Endothelial cell of umbilical vein (primary cell): ENCODE data around the gene STAC3. TPM values are rescaled to one million over a fixed set of nuclear protein-coding genes. Genes with fewer than 3 reads are reported as not detected.

Experiments
- BruUV-seq: library from RNA; stranded (reverse); fragments of 400-500 nt; replicated peaks from 2 replicates; lab custom pipeline; 2021; lab: Mats Ljungman, UMichigan
- CTCF ChIA-PET: fragments of 300-600, 350-600 bp; sonication (Branson Sonifier 250); formaldehyde crosslinking; loops from one replicate; lab custom pipeline; 2021; ENCODE audit warnings: antibody characterized with exemption, inconsistent platforms; lab: Charles Lee
- POLR2A ChIA-PET: fragments of 300-600, 350-600 bp; sonication (Branson Sonifier 250); formaldehyde crosslinking; loops from one replicate; lab custom pipeline; 2021; ENCODE audit warnings: antibody characterized with exemption, inconsistent platforms; lab: Charles Lee
- DNase-seq: peaks from one replicate; pipeline ENCODE4 v3.0.0-alpha.2; 2011; ENCODE audit warnings: low read depth, low spot score
- FAIRE-seq: peaks from 2 replicates; lab custom pipeline; 2011; peaks lifted over from hg19 to GRCh38; lab: Jason Lieb, UNC
- H2AFZ ChIP-seq: 2 replicates; pipeline ENCODE4 v1.6.0; 2012; ENCODE audit warnings: low read depth, low read length, control low read depth, inconsistent platforms
- H3K27ac ChIP-seq: 2 replicates; pipeline ENCODE4 v1.5.1; 2011; ENCODE audit warnings: low read depth, mild to moderate bottlenecking, control low read depth, low read length, moderate library complexity; ENCODE audit not compliant: insufficient read depth
- H3K27me3 ChIP-seq, 2 experiments: 2 replicates each; pipeline versions ENCODE4 v1.6.0 to v1.6.1; 2011; ENCODE audit warnings: low read length in 2 of 2, mixed read lengths in 1 of 2; ENCODE audit not compliant: control insufficient read depth in 2 of 2, insufficient read depth in 2 of 2
- H3K36me3 ChIP-seq, 2 experiments: 2 replicates in 1 of 2; 3 replicates in 1 of 2; pipeline ENCODE4 v1.5.1; 2011; ENCODE audit warnings: low read length in 2 of 2, mild to moderate bottlenecking in 1 of 2, moderate library complexity in 1 of 2; ENCODE audit not compliant: control insufficient read depth in 2 of 2, insufficient read depth in 2 of 2; ENCODE audit errors: extremely low read depth in 1 of 2
- H3K4me1 ChIP-seq: 3 replicates; pipeline ENCODE4 v1.5.1; 2011; ENCODE audit warnings: mild to moderate bottlenecking, low read length; ENCODE audit not compliant: control insufficient read depth, insufficient read depth; ENCODE audit errors: extremely low read depth
- H3K4me2 ChIP-seq: 2 replicates; pipeline ENCODE4 v1.6.1; 2011; ENCODE audit warnings: low read length, control low read depth, mixed read lengths; ENCODE audit not compliant: insufficient read depth
- H3K4me3 ChIP-seq, 3 experiments: fragments of 200-600 bp in 1 of 3; sonication (generic), shearing (Covaris generic) in 1 of 3; replicated peaks in 1 of 3; 2 replicates each; pipeline ENCODE4 v1.5.1; 2011 to 2016; ENCODE audit warnings: control low read depth in 3 of 3, low read length in 3 of 3, mild to moderate bottlenecking in 2 of 3, inconsistent platforms in 1 of 3, low read depth in 1 of 3, moderate library complexity in 1 of 3; ENCODE audit not compliant: insufficient read depth in 1 of 3
- H3K79me2 ChIP-seq: 2 replicates; pipeline ENCODE4 v1.6.0; 2012; ENCODE audit warnings: low read length, inconsistent platforms; ENCODE audit not compliant: control insufficient read depth, insufficient read depth
- H3K9ac ChIP-seq: replicated peaks from 2 replicates; pipeline ENCODE3; 2011; ENCODE audit warnings: low read length, control low read depth; ENCODE audit not compliant: insufficient read depth; ENCODE audit errors: extremely low read depth
- H3K9me1 ChIP-seq: replicated peaks from 3 replicates; pipeline ENCODE4 v1.6.0; 2011; ENCODE audit warnings: mild to moderate bottlenecking, low read length; ENCODE audit not compliant: control insufficient read depth, insufficient read depth; ENCODE audit errors: extremely low read depth
- H3K9me3 ChIP-seq: replicated peaks from 2 replicates; pipeline ENCODE4 v1.5.1; 2012; ENCODE audit warnings: low read length, inconsistent platforms; ENCODE audit not compliant: control insufficient read depth, insufficient read depth
- H4K20me1 ChIP-seq: replicated peaks from 2 replicates; pipeline ENCODE3; 2011; ENCODE audit warnings: mild to moderate bottlenecking, low read length; ENCODE audit not compliant: control insufficient read depth, insufficient read depth; ENCODE audit errors: extremely low read depth
- CTCF ChIP-seq, 2 donors: IDR thresholded peaks; 1 replicate in 1 of 2; 2 replicates in 1 of 2; pipeline ENCODE4 v1.5.1; 2011; ENCODE audit warnings: low read length in 2 of 2, mild to moderate bottlenecking in 2 of 2, moderate library complexity in 2 of 2, control low read depth in 1 of 2, inconsistent platforms in 1 of 2, low read depth in 1 of 2; ENCODE audit not compliant: insufficient read depth in 1 of 2; ENCODE audit errors: extremely low read depth in 1 of 2
- EZH2 ChIP-seq: IDR thresholded peaks from 2 replicates; pipeline ENCODE4 v1.6.1; 2012; ENCODE audit warnings: borderline replicate concordance, low read depth, mild to moderate bottlenecking, moderate library complexity, low read length, inconsistent platforms; ENCODE audit not compliant: severe bottlenecking
- FOS ChIP-seq: IDR thresholded peaks from 2 replicates; pipeline ENCODE4 v1.6.1; 2011; ENCODE audit warnings: mild to moderate bottlenecking, low read length, moderate library complexity, borderline replicate concordance; ENCODE audit not compliant: insufficient read depth
- GATA2 ChIP-seq: IDR thresholded peaks from 2 replicates; pipeline ENCODE4 v1.7.0; 2011; ENCODE audit warnings: low read depth, mild to moderate bottlenecking, moderate library complexity, mixed read lengths, low read length; ENCODE audit not compliant: insufficient read length, insufficient read depth
- JUN ChIP-seq: IDR thresholded peaks from 2 replicates; pipeline ENCODE4 v1.6.1; 2011; ENCODE audit warnings: borderline replicate concordance, low read depth; ENCODE audit not compliant: insufficient read length, insufficient read depth
- MAX ChIP-seq: IDR thresholded peaks from 2 replicates; pipeline ENCODE4 v1.6.1; 2011; ENCODE audit not compliant: insufficient read depth, insufficient read length
- MYC ChIP-seq: IDR thresholded peaks from one replicate; pipeline ENCODE4 v1.6.1; 2011; ENCODE audit warnings: mild to moderate bottlenecking, low read depth, low read length
- POLR2A ChIP-seq: IDR thresholded peaks from 2 replicates; pipeline ENCODE4 v1.6.1; 2012; ENCODE audit warnings: low read depth, mild to moderate bottlenecking, control low read depth, low read length
- POLR2AphosphoS5 ChIP-seq: IDR thresholded peaks from 2 replicates; pipeline ENCODE4 v1.6.1; 2012; ENCODE audit warnings: low read depth, mild to moderate bottlenecking, control low read depth, low read length, moderate library complexity; ENCODE audit not compliant: insufficient read depth
- dilution Hi-C: fragments of 300-500 bp; cut with MboI; formaldehyde crosslinking; loops from one replicate; pipeline ENCODE4 v1.15.0; 2019; ENCODE audit warnings: low sequenced_read_pairs; ENCODE audit not compliant: extremely low pct_ligation_motif_present
- intact Hi-C: fragments of 100-400 bp; cut with micrococcal nuclease; formaldehyde crosslinking; loops from one replicate; pipeline ENCODE4 v1.10.0; 2022
- polyA plus RNA-seq, 4 experiments: library from polyadenylated mRNA; depleted of rRNA in 3 of 4; stranded (reverse) in 3 of 4; unstranded in 1 of 4; fragments of >200 nt; gene quantifications; 2 replicates each; pipeline versions ENCODE4 v1.2.1 to v1.2.3, GENCODE V29; 2011 to 2012; ENCODE audit warnings: missing spikeins in 1 of 4
- total RNA-seq: library from RNA; stranded (reverse); gene quantifications from 2 replicates; pipeline ENCODE4 v1.2.3, GENCODE V29; 2021

Gene STAC3
- total and polyA plus RNA-seq, 2 donors (not counting 3 experiments of a cell fraction or from before 2014, with no cell fraction given) = 0.36 to 0.55 TPM

- Histone ChIP-seq H3K9me1 (no peaks in the 10 kb centered on the region), H3K36me3 (no peaks in the 10 kb centered on the region), H3K27me3 (no peaks in the 10 kb centered on the region), H3K27ac (no peak overlapping the region), H3K79me2 (no peaks in the 10 kb centered on the region), H4K20me1 (no peaks in the 10 kb centered on the region), H3K4me1 (no peaks in the 10 kb centered on the region), H3K9me3 (no peaks in the 10 kb centered on the region), H3K4me3 (no peak overlapping the region), H3K4me2 (no peak overlapping the region), H2AFZ (no peak overlapping the region), H3K9ac (no peak overlapping the region)
- no TSS peak for BruUV-seq
- FAIRE-seq = no peak
- ChIA-PET POLR2A (no interaction called here), CTCF (interaction anchor here (0.9 to 1.1 kb wide), 3 partner anchors 11 to 70 kb away, joined by 3 to 4 read pairs (median 3); no protein-coding TSS in a partner anchor)
- TF ChIP-seq MYC (no peak), EZH2 (no peak), FOS (no peak), POLR2AphosphoS5 (no peak), POLR2A (no peak)
- DNase-seq = no peak
- dilution Hi-C loops = no loop called here
- intact Hi-C loops = no loop called here
Observed at GRCh38 chr12:57194253-57194652, 56.7 kb downstream of the STAC3 start.

- ChIA-PET CTCF (interaction anchor here (1.1 kb wide), 1 partner anchor 11 kb away, joined by 3 read pairs; no protein-coding TSS in a partner anchor), POLR2A (no interaction called here)
- no peaks in the 10 kb centered on the region for H4K20me1 ChIP-seq
- FAIRE-seq (no peak), DNase-seq (no peak)
- no peak overlapping the region for H3K4me3 ChIP-seq
- no peaks in the 10 kb centered on the region for H3K4me1 ChIP-seq
- H3K9me1 ChIP-seq = no peaks in the 10 kb centered on the region
- BruUV-seq = no TSS peak
- H3K27me3 ChIP-seq = no peaks in the 10 kb centered on the region
- no peak overlapping the region for H2AFZ ChIP-seq
- H3K9me3 ChIP-seq = no peaks in the 10 kb centered on the region
- H3K36me3 ChIP-seq = no peaks in the 10 kb centered on the region
- intact Hi-C loops = no loop called here
- TF ChIP-seq MAX = no peak
- no peak for TF ChIP-seq FOS
- no peak for TF ChIP-seq POLR2AphosphoS5
- TF ChIP-seq GATA2 = no peak
- TF ChIP-seq JUN = no peak
- TF ChIP-seq MYC = no peak
- no peak for TF ChIP-seq CTCF (IDR thresholded peaks at IDR 0.05; ENCODE audit: extremely low read depth in 1 of 2, insufficient read depth in 1 of 2, low read depth in 1 of 2, low read length in 2 of 2)
- TF ChIP-seq POLR2A = no peak
- H3K27ac ChIP-seq = no peak overlapping the region
- no peak overlapping the region for H3K4me2 ChIP-seq
- no peak overlapping the region for H3K9ac ChIP-seq
- dilution Hi-C loops = no loop called here
- no peaks in the 10 kb centered on the region for H3K79me2 ChIP-seq
Observed at GRCh38 chr12:57193706-57194245, 57.2 kb downstream of the STAC3 start.
